HUDEP-2 (cell line): ENCODE results near the gene CBL.

ENCODE experiments used
- DNase-seq, 76 experiments: peaks; one replicate each; lab custom pipeline; 2025; ENCODE audit not compliant: unreplicated experiment in 76 of 76; lab: John Stamatoyannopoulos, UW

The CBL gene

GRCh38 chr11:119320776-119321524 lies 114.8 kb downstream of the CBL start:
- DNase-seq = peak in 1 of 76 experiments; percentile 4

GRCh38 chr11:119322360-119322739 lies 116.2 kb downstream of the CBL start:
- no peak for DNase-seq

- DNase-seq = no peak
Measured at GRCh38 chr11:119322921-119323531, 116.9 kb downstream of the CBL start.

GRCh38 chr11:119323532-119324033 lies 117.4 kb downstream of the CBL start:
- DNase-seq = peak in 58 of 76 experiments; percentile 2 to 69 (median 36)

- DNase-seq = no peak
Measured at GRCh38 chr11:119324189-119324588, 118.0 kb downstream of the CBL start.

GRCh38 chr11:119329320-119329719 lies 123.2 kb downstream of the CBL start:
- no peak for DNase-seq

GRCh38 chr11:119330237-119330636 lies 124.1 kb downstream of the CBL start:
- DNase-seq = no peak

- DNase-seq = no peak
Measured at GRCh38 chr11:119332111-119332765, 126.1 kb downstream of the CBL start.

GRCh38 chr11:119334174-119334930 lies 128.2 kb downstream of the CBL start, which contains the start of gene RNF26:
TSS of gene RNF26 (plus strand) at chr11:119334527. CDS start at chr11:119335123, 596 bp downstream.
- DNase-seq = peak in 74 of 76 experiments; percentile 35 to 97 (median 90)

GRCh38 chr11:119335091-119335654 lies 129.0 kb downstream of the CBL start:
- no peak for DNase-seq

GRCh38 chr11:119335655-119336543 lies 129.8 kb downstream of the CBL start:
- DNase-seq = no peak

- no peak for DNase-seq
Measured at GRCh38 chr11:119336744-119337469, 130.8 kb downstream of the CBL start.

GRCh38 chr11:119337581-119338317 lies 131.6 kb downstream of the CBL start:
- DNase-seq = no peak

- DNase-seq = peak in 62 of 76 experiments; percentile 1 to 75 (median 44)
Measured at GRCh38 chr11:119338318-119338890, 132.3 kb downstream of the CBL start.

GRCh38 chr11:119338965-119339588 lies 132.9 kb downstream of the CBL start:
- no peak for DNase-seq

- DNase-seq = peak in 14 of 76 experiments; percentile 4 to 37 (median 15)
Measured at GRCh38 chr11:119339589-119340334, 133.6 kb downstream of the CBL start.
